ENCODE measurements around the gene LPCAT1.
"Not testable (repeated sequence)": the region's sequence is repeated elsewhere in the genome, so short reads cannot be mapped to it uniquely, and the experiment has no call there.

Gene LPCAT1, protein sequence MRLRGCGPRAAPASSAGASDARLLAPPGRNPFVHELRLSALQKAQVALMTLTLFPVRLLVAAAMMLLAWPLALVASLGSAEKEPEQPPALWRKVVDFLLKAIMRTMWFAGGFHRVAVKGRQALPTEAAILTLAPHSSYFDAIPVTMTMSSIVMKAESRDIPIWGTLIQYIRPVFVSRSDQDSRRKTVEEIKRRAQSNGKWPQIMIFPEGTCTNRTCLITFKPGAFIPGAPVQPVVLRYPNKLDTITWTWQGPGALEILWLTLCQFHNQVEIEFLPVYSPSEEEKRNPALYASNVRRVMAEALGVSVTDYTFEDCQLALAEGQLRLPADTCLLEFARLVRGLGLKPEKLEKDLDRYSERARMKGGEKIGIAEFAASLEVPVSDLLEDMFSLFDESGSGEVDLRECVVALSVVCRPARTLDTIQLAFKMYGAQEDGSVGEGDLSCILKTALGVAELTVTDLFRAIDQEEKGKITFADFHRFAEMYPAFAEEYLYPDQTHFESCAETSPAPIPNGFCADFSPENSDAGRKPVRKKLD

DNA sequence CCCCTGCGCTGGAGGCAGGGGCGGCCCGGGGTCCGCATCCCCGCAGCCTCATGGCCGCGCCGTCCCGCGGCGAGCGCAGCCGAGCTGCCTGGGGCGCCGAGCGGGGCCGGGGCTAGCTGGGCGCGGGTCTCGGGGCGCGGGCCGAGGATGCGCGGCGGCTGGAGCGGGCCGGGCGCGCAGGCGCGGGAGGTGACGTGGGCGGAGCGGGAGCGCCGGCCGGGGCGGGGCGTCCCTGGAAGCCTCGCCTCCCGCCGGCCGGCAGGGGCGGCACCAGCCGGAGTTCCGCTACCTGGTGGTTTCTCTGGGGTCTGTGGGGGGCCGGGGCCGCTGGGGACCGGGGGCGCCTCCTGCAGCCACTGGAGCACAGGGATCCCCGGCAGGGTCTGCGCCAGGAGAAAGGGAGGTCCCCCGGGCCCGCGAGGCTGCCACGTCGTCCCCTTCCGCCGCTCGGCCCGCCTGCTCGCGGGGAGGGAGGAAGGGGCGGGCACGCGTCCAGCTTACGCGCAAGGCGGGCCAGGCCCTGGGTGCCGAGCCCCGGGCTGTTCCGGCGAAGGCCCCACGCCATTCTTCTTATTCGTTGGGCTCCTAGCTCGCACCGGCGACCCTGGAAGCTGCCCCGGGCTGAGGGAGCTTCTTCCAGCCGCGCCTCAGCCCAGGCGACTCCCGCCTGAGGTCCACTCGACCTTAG, at the start of gene LPCAT1:
LPCAT1 (minus strand) TSS at position 168 of the 688 bp plus-strand sequence; CDS start at position 52, 116 bp downstream.
- peak; percentile 59 for DNase-seq

DNA sequence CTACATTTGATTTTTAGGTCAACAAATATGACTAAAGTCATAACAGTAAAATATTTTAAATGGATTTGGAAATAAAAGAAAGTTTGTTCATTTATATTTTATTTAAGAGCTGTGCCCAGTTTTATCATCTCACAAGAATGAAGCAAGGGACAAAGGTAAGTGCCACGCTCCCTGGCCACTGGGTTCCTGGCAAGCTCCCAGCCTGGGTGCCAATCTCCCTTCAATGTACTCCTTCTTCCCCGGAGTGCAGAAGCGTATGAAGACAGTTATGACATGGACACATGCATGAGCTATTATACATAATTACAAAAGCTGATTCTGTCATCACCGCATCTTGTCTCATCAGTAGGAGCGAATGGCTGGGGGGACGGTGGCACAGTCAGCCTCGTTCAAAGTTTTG, 48.1 kb upstream of the LPCAT1 start:
- DNase-seq, result not testable (repeated sequence)

DNA sequence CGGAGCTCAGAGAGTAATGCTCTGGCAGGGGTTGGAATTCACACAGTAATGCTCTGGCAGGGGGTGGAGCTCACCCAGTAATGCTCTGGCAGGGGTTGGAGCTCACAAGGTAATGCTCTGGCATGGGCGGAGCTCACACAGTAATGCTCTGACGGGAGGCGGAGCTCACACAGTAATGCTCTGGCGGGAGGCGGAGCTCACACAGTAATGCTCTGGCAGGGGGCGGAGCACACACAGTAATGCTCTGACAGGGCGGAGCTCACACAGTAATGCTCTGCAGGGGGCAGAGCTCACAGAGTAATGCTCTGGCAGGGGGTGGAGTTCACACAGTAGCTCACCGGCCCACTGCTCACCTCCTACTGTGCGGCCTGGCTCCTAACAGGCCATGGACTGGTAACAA, 47.2 kb upstream of the LPCAT1 start:
- DNase-seq, result no peak

DNA sequence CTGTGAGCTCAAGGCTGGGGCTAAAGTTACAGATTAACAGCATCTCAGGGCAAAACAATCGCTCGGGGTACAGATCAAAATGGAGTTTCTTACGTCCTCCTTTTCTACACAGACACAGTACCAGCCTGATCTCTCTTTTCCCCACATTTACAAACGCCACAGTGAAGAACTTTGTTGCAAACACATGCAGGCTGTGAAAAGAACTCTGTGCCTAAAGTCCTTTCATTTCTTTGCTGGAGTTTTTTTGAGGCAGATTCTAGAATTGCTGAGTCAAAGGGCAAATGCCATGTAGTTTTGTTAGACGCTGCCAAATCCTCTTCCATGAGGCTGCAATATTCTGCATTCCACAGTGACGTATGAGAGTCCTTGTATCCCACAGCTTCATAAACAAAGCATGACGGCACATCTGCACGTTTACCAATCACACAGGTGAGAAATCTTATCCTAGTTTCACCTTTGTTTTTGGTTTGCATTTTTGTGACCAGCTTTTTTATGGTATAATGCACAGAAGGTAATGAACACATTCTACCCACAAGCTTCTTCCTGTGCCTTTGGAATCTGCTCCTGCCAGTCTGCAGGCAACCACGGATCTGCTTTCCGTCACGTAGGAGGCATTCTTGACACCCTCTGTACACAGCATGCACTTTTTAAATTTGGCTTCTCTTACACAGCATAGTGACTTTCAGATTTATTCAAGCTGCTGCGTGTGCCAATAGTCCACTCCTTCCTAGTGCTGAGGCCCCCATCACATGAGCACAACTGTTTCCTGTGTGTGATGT, 44.6 kb upstream of the LPCAT1 start:
- DNase-seq, result no peak

DNA sequence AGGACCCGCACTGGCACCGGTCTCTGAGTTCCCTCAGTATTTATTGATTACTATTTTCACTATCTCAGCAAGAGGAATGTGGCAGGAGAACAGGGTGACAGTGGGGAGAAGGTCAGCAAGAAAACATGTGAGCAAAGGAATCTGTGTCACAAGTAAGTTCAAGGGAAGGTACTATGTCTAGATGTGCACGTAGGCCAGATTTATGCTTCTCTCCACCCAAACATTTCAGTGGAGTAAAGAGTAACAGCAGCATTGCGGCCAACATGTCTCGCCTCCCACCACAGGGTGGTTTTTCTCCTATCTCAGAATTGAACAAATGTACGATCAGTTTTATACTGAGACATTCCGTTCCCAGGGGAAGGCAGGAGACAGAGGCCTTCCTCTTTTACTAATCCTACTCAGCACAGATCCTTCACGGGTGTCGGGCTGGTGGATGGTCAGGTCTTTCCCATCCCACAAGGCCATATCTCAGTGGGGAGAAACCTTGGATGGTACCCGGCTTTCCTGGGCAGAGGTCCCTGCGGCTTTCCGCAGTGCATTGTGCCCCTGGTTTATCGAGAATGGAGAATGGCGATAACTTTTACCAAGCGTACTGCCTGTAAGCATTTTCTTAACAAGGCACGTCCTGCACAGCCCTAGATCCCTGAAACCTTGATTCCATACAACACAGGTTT, 43.9 kb upstream of the LPCAT1 start:
- DNase-seq, result not testable (repeated sequence)

DNA sequence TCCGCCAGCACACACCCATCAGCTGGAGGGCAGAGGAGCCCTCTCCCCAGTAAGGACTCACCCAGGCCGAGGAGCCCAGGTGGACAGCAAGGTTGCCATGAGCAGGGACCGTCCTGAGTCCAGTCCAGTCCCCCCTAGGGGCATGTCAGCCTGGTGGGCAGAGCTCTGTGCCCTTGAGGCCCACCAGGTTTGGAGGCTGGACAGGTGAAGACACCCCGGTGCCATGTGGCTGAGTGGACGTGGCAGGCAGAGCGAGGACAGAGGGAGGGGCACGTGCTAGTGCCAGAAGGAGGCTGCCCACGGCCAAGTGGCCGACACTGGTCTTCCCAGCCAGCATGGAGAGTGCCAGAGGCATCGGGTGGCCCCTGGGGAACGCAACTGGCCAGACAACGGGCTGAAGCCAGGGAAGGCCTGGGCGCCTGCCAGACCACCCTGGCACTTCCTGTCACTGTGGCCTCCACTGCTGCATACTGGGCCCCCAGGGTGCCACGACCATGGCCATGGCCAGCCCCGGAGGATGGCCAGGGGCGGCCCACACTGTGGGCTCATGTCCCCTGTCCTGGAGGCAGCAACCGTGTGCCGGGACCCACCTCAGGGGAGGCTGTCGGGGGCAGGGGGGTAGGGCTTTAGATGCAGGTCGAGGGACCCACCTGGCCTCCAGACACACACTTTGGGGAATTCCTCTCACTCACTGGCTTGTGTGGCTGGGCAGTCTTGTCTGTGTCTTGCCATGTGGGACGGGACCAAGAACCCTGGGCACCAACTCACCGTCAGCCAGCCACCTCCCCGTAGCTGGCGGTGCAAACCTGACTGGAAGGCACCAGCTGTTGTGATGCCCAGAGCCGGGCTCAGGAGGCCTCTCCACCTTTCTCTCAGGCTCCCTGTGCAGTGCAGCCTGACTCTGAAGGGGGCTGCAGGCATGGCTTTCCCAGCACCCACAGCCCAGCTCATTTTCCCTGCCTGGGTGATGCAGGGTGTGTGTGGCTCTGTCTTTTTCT, 42.3 kb upstream of the LPCAT1 start:
- DNase-seq, result no peak

DNA sequence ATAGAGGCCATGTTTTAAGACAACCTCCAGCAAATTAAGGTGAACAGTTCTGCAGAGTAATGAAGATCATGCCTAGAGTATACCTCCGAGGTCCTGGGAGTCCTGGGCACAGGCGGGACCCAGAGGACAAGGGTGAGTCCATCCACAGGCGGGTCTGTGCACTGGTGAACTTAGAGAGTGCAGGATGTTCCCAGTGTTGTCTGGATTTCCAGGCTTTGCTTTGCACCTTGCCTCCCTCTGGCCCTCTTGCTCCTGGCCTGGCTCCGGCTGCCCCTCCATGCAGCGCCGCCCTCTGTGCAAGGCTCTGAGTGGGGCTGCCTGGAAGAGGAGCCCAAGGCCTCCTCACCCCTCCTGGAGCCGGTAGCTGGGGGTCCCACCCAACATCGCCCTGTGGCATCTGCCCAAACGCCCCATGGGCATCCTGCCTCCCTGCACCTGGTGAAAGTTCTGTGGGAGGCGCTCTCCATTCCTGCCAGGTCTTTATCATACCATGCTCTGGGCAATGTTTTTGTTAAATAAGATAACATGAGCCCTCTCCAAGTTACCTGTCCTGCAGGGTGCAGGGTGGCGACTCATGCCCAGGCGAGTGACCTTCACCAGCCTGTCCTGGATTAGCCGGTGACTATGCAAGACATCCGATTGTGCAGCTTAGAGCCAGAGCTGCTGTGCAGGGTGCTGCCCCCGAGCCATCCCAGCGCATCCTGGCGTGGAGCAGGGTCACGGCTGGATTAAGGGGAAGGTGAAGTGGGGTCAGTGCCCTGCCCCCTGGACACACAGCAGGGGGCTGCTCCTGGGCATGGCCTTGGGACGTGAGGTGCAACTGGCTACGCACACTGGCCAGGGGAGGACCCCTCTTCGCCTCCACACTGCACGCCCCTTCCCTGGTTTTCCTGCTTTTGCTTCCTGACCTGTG, 41.3 kb upstream of the LPCAT1 start:
- DNase-seq, result no peak

DNA sequence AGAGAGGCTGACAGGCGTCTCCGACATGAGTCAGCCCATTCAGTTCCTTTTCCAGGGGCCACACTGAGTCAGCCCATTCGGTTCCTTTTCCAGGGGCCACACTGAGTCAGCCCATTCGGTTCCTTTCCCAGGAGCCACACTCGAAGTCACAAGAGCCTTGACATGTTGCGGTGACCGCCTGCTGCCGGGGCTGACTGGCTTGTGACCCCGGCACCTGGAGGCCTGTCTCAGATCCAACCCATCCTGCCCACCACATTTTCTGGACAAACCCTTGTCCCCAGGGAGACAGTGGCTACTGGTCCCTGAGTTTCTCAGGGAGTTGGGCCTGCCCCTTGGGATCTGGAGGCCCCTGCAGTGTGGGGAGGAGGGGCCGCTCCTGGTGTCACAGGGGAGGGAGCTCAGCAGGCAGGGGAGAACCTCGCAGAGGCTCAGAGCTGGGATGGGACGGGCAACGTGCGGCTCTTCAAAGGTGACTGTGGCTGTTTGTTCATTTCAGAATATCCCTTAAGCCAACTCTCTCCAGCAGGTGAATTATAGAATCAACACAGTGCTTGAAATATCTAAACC, 40.5 kb upstream of the LPCAT1 start:
- no peak for DNase-seq

DNA sequence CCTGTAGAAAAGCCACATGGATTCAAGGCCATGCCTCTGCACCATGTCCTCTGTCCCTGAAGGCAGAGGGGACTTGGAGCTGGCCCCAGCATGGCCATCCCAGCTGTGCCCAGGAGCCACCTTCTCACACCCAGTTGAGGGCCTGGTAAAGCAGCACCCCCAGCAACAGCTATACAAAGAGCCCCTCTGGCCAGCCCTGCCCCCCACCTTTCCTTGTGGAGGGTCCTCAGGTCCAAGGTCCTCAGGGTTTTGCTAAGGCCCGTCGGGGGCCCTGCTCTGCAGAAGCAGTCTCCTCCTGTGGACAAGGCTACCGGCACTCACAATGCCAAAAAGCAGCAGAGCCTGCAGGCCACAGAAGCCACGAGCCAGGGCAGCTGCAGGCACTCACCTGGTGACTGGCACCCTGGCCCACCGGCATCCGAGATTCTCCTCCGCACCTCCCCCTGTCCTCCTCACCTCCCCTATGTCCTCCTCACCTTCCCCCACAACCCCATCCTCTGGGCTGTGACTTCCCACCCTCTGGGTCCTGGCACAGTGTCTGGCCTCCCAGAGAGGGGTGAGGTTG, 39.9 kb upstream of the LPCAT1 start:
- no peak for DNase-seq

DNA sequence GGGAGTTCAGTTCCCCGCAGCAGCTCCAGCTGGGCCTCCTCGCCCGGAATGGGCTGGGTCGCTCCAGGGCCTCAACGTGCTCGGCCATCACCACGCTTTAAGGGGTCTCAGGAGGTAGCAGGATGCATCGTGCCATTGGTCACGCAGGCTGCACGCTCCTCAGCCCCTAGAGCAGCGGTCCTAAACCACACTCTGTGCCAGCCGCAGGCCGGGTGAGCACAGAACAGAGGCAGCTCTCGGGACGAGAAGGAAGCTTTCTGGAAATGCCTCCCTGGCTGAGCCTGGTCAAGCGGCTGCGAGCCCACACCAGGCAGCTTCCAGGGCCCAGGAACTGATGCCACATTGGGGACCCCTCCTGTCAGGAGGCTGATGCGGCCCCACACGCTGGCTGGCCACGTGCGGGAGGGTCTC, 39.3 kb upstream of the LPCAT1 start:
- no peak for DNase-seq

DNA sequence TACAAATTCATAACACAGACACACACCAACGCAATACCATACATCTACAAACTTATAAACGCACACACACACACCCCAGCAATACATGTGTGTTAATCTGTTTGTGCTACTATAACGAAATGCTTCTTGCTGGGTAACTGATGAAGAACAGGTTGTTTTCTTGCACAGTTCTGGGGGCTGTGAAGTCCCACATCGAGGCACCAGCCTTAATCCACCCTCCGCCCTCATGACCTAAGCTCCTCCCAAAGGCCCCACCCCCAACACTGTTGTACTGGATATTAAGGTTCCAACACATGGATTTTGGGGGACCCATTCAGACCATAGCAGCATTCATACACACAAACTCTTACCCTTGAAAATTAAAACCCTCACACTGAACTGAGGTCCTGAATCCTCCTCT, 38.8 kb upstream of the LPCAT1 start:
- no peak for DNase-seq

DNA sequence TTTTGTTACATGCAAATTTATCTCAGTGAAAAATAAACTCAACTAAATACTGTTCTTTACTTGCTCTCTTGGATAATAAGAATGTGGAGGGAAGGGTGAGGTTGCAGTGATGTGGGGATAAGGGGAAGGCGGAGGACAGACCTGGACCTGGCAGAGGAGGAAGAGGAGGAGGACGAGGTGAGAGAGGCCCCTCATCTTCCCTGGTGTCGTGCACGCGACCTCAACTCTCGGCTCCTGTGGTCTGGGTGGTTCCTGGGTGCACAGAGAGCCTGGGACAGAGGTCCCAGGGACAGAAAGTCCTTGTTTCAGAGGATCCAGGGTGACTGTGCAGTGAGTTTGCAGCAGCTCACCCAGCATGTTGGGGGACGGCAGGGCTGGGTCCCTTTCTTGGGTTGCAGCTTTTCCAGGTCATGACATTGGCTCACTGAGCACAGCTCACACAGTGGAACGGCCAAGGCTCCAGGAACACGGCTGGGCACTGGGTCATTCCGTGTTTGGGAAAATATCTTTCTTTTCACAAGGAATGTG, 37.7 kb upstream of the LPCAT1 start:
- no peak for DNase-seq

DNA sequence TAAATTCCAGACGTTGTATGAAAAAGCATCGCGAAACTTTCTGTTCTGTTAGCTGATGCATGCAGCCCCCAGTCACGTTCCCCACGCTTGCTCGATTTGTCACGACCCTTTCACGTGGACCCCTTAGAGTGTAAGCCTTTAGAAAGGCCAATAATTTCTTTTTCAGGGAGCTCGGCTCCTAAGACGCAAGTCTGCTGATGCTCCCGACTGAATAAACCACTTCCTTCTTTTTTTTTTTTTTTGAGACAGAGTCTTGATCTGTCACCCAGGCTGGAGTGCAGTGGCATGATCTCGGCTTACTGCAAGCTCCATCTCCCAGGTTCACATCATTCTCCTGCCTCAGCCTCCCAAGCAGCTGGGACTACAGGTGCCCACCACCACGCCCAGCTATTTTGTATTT, 36.7 kb upstream of the LPCAT1 start:
- DNase-seq, result not testable (repeated sequence)

DNA sequence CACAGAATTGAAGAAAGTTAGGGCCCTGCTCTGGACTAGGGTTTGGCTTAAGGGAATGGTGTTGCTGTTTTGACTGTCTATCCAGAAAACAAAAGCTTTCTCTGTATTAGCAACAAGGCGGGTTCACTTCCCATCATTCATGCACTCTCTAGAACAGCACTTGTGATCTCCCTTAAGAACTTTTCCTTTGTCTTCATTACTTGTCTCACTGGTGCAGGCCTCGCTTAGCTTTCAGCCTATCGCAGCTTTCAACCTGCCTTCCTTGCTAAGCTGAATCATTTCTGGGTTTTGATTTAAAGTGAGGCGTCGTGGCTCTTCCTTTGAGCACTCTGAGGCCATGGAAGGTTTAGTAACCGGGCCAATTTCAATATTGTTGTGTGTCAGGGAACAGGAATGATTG, 35.2 kb upstream of the LPCAT1 start:
- no peak for DNase-seq

DNA sequence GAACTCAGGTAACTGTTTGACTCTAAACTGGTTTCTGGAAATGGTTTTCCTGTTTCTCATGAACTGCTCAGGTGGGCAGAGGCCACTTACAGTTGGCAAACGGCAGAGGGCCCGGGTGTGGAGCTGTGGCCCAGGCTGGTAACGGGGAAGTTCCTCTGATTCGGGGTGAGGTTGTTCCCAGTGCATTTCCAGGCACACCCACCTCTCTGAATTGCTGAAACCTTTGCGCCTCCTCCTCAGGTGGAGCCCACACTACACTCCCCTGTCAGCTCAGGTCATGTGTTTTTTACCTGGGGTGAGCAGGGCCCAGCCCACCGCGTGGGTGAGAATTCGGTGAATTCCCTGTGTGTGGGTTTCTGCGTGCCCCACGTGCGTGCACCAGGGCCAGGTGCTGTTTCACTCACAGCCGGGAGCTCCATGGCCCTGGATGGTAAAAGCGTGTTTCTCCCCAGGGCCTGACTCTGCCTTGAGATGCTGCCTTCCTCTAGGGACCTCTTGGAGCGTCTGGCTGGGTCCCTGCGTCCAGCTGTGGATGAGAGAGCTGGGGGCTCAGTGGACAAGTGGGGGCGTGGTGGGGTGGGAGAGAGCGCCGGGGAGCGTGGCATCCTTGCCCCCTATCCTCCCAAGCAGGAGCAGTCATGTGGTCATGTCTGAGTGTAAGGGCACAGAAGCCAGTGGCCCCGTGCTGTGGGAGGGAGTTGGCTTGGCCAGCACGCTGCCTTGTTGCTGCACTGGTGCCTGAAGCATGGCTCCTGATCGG, 33.5 kb upstream of the LPCAT1 start:
- no peak for DNase-seq

DNA sequence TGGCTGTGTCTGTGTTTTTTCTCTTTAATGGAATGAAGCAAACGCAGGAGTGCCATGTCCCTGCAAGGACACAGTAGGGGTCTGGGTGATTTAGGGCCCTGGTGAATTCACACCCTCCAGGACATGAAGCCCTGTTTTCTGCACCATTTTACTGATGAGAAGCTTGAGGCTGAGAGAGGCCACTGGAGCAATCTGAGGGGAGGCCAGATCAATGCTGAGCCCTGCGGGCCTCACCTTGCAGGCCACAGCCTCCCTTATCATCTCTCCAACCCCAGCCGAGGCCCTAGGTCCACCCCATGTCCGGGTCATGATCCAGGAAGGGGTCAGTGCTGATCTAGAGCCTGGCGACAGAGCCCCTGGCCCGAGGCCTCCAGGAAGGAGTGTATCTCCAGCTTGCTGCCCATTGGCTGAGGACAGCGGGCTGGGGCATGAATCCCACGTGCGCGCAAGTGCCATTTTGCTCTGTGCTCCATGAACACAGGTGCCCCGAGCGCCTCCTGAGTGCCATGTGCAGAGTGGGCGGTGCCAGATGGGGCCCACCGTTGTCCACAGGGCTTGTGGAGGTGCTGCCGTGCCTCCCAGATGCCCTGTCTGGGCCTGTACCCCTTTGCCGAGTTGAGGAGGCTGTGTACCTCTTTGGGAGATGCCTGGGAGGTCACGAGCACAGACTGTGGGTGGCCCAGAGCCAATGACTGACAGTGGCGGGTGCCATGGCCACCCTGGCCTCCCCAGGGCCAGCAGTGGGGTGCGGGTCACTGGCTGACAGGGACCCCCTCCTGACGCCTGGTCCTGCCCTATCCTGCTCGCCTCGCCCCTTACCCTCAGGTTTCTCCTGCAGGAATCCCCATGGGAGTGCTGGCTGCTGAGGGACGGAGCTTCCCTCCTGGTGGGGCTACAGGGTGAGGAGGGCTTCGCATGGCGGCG, 32.3 kb upstream of the LPCAT1 start:
- no peak for DNase-seq

Data from NCI-H1048 (cell line).